Measurements from ENCODE around the gene ITFG1. TPM values are rescaled to one million over a fixed set of nuclear protein-coding genes. Genes with fewer than 3 reads are reported as not detected.

The ITFG1 gene
- total RNA-seq: 59.4 and 69.4 TPM in 2 replicates

GRCh38 chr16:47460711-47461597 is at the start of gene ITFG1, which contains the start of gene PHKB:
ITFG1 (minus strand) TSS chr16:47461063; CDS start chr16:47461045, 18 bp downstream.
PHKB (plus strand) TSS chr16:47461331; CDS start chr16:47461351, 20 bp downstream.
- DNase-seq (ENCODE audit: extremely low read depth, low read depth, low spot score): peak; percentile 31

- no peak for DNase-seq (ENCODE audit: extremely low read depth, low read depth, low spot score)
These were observed 46.8 kb upstream of the ITFG1 start for GRCh38 chr16:47507701-47508100.

- DNase-seq (ENCODE audit: extremely low read depth, low read depth, low spot score): no peak
These were observed 45.9 kb upstream of the ITFG1 start for GRCh38 chr16:47506800-47507199.

DNA sequence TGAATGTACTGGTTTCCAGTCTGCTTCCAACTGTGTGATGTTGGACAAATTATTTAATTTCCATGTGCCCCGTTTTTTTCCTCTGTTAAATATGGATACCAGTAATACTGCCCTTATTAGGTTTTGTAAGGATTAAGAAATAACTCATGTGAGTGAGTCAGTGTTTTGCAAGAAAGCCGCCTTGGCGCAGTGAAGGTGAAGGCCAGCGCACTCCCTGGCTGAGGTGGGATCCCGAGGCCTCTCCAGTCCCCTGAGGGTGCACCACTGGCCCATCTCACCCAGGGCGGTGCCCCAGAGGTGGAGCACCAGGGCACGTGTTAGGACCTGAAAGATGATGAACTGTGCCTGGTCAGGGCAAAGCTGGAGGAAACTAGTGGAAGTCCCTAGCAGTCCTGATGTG is 43.7 kb upstream of the ITFG1 start:
- DNase-seq (ENCODE audit: extremely low read depth, low read depth, low spot score): no peak

GRCh38 chr16:47503936-47504335 is 43.1 kb upstream of the ITFG1 start:
- no peak for DNase-seq (ENCODE audit: extremely low read depth, low read depth, low spot score)

DNA sequence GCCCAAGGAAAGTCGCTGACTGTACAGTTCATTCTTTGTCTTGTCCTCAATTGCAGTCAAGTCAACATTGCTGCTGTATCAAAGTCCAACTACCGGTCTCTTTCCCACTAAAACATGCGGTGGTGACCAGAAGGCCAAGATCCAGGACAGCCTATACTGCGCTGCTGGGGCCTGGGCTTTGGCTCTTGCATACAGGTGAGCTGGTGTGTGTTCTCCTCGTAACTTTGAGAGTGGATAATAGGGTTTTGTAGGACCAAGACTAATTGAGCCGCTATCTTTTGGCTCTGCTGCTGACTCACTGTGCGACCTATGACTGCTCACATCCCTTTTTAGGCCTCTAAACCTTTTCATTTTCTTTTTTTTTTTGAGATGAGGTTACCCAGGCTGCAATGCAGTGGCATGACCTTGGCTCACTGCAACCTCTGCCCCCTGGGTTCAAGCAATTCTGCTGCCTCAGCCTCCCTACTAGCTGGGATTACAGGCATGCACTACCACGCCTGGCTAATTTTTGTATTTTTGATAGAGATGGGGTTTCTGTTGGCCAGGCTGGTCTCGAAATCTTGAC is 38.9 kb upstream of the ITFG1 start:
- no peak for DNase-seq (ENCODE audit: extremely low read depth, low read depth, low spot score)

DNA sequence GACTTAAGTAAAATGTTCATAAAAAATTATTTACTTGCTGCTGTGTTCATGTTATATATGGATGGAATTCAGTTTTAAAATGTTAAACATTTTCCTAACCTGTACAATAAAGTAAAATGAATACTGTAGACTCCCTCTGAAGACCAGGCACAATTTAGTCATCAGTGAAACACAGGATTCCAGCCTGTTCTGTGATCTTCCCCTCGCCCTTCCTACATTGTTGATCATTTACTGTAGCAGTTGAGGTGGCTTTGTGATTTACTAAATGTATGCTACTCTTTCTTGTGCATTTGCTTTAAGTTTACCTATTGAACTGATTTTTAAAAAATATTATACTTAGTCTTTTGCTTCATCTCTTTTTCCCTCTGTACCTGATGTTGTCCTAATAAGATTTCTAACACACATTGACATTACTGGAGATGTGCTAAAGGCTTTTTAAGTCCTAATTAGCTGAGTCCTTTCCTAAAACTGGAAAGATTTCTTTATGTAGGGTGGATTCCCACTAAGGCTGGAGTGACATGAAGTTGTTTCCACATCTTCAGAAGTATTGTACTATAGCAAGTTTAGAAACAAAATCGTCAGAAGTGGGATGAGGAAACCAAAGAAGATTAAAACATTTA is 38.3 kb upstream of the ITFG1 start:
- no peak for DNase-seq (ENCODE audit: extremely low read depth, low read depth, low spot score)

DNA sequence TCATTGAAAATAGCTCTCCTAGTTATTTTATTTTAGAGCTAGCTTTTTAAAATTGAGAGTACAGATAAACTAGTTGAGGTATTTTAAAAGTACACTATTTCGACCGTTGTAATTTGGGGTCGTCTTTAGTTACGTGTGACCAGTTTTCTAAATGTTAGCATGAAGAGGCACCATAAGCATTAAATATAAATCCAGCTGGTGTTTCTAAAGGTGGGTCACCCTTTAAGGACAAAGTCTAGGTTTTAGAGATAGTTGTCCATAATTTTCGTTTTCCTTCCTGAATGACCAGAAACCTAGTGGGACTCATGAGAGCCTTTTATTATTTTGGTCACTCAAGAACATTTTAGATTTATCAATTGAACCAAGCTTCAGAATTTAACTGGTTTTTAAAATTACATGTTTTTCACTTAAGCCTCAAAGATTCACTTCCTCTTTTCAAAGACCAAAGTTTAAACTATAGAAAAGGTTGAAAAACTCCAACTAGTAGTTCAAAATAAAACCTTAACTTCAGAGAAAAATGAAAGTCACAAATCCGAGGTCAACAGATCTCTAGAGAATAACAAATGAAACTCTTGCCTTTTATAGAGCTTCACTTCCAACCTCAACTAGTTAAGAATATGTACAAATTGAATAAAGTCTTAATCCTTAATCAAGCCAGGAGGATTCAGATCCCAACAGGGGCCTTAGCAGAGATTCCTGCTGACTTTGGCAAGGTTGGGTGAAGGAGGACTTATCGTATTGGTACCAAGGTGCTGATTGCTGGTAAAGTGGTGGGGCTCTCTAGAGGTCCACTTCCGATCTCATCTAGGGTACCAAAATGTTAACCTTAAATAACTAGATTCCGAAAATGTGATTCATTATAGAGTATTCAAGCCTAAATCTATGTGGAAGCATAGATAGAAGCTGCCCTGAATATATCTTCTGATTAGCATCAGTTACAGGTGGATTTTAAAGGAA is 32.8 kb upstream of the ITFG1 start:
- no peak for DNase-seq (ENCODE audit: extremely low read depth, low read depth, low spot score)

DNA sequence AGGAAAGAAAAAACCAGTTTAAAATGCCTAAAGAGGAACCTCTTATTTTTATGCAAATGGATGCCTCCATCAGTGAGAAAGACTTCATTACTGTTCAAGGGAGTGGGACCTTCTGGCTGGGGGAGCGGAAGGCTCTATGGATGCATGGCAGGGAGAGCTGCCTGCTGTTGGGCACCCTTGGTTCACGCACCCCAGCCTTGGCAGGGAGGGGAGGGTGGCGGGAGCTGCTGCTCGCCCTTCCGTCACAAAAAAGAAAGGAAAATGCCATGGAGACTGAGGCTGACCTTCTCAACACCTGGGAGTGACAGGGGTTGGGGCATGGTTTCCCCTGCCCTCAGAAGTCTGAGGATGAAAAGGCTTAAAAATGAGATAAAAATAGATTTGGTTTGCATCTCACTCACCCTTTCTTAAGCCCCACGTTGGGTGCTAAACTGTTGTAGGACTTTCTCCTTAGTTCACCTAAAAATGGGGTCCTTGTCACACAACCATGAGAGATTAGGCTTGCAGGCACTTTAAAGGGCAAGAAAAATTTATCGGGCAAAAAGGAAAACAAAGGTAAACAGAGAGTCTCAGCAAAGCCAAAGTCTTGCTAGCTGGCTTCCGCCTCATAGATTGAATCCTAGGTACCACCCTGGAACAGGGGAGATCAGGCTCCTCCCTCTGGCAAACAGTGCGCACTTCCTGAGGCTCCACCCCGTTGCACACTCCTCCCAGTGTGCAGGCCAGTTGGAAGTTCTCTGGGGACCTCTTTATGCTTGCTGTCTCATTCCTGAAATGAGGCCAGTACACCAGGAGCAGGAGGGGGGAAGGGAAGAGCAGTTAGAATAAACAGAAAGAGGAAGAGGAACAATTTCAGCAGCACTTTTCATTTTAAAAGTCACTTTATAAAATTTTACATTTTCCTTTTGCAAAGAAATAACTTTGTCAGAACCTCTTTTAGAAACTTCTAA is 31.8 kb upstream of the ITFG1 start:
- DNase-seq (ENCODE audit: extremely low read depth, low read depth, low spot score): no peak

DNA sequence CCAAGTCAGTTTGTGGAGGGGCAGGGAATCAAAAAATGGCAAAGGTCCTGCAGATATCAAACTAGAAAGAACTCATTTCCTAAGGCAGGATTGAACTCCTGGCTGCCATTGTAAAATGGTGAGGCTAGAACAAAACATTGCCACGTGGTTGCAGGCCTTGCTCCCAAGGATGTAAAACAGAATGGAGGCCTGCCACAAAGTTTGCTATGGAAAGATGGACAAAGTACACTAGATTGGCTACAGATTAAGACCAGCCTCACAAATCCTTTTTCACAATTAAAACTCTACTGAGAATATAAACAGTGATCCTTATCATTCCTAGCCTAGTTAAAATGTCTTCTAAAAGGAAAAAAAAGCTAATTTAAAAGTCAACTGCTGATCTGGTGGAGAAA is 31.2 kb upstream of the ITFG1 start:
- no peak for DNase-seq (ENCODE audit: extremely low read depth, low read depth, low spot score)

- DNase-seq (ENCODE audit: extremely low read depth, low read depth, low spot score): no peak
These were observed 29.6 kb upstream of the ITFG1 start for GRCh38 chr16:47490471-47490870.

DNA sequence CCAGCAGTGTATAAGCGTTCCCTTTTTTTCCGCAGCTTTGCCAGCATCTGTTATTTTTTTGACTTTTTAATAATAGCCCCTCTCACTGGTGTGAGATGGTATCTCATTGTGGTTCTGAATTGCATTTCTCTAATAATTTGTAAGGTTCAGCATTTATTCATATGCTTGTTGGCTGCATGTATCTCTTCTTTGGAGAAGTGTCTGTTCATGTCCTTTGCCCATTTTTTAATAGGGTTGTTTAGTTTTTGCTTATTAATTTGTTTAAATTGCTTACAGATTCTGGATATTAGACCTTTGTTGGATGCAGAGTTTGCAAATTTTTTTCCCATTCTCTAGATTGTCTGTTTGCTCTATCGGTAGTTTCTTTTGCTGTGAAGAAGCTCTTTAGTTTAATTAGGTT is 27.2 kb upstream of the ITFG1 start:
- no peak for DNase-seq (ENCODE audit: extremely low read depth, low read depth, low spot score)

DNA sequence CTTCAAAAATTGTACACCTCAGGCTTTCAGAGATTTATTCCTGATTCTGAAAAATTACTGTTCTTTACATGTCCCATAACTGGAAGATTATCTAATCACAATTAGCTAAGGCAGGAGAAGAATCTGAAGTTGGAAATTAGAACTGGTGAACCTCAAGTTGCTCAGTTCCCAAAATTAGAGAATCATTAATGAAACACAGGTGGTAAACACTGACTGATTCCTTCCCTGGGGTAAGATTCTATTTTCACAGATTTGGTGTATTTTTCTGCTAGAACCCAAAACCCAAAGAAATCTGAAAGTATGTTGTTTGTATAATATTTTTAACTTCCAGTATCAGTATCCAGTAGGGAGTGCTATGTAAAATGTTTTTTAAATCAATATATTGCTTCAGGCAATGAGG is 26.0 kb upstream of the ITFG1 start:
- DNase-seq (ENCODE audit: extremely low read depth, low read depth, low spot score): no peak

- DNase-seq (ENCODE audit: extremely low read depth, low read depth, low spot score): no peak
These were observed 22.8 kb upstream of the ITFG1 start for GRCh38 chr16:47483616-47484015.

GRCh38 chr16:47481698-47482374 is 21.0 kb upstream of the ITFG1 start:
- no peak for DNase-seq (ENCODE audit: extremely low read depth, low read depth, low spot score)

DNA sequence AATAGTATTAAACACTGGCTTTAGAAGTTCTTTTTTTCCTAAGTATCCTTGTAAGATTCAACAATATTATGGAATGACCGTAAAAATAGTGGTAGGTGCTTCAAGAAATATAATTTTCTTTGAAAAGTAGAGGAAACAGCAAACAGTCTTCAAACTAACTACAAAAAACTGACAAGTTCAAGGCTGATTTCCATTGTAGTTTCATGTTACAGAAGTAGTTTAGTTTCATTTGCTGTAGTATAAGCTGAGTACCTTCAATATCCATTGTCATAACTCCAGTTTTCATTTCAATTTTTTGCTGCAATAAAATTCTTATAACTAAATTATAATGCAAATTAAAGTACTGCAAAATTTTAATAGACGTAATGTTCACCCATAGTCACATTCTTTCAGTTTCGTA is 19.5 kb upstream of the ITFG1 start:
- DNase-seq (ENCODE audit: extremely low read depth, low read depth, low spot score): no peak

GRCh38 chr16:47477679-47478078 is 16.8 kb upstream of the ITFG1 start:
- no peak for DNase-seq (ENCODE audit: extremely low read depth, low read depth, low spot score)

DNA sequence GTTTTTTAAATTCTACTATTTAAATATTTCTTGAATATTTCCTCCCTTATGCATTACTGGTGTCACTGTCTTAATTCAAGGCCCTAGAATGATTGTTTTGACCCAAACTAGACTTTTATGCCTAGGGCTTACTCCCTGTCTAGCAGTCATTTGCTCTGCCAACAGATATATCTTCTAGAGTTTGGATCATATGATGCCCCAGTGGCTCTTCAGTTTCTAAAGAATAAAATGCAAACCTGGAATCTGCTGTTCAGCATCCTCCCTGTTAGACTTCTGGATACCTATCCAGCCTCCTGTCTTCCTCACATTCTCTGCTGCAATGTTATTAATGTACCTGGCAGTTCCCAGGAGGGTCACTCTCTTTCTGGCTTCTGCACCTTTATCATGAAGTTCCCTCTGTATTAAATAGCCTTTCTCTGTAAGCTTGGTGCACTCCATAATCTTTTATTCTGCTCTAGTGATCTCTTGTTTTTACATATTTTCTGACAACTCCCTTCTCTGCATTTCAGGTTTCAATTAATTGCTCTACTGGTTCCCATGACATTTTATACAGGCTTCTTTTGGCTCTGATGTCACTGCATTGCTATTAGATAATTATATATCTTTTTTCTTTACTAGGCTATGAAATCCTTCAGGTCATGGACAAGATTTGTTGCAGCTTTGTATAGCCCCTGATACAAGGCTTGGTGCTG is 15.9 kb upstream of the ITFG1 start:
- DNase-seq (ENCODE audit: extremely low read depth, low read depth, low spot score): no peak
